K562 (cell line): Measurements from ENCODE around the gene MAP1S. TPM values are rescaled to one million over a fixed set of nuclear protein-coding genes. Genes with fewer than 3 reads are reported as not detected.
A peak's percentile ranks its signal among the peaks of the same experiment; 100 is the strongest.

Source experiments
- ATAC-seq: fragments of 200-7000 bp; cut with Tn5 transposase; 3 replicates; pipeline ENCODE4 v1.9.1; 2020; ENCODE audit warnings: moderate library complexity
- BruUV-seq: library from RNA; stranded (reverse); fragments of 400-500 nt; replicated peaks from 2 replicates; lab custom pipeline; 2021; lab: Mats Ljungman, UMichigan
- CTCF ChIA-PET: fragments of 300-600 bp; formaldehyde crosslinking; extraction: SDS; loops from one replicate; lab custom pipeline; 2021; ENCODE audit warnings: low intra/inter-chr PET ratio; lab: Yijun Ruan, JAX
- POLR2A ChIA-PET: fragments of 300-600, 350-650 bp; sonication (Branson Sonifier 250); formaldehyde crosslinking; extraction: SDS; loops from one replicate; lab custom pipeline; 2021; ENCODE audit warnings: antibody characterized with exemption, inconsistent platforms; lab: Yijun Ruan, JAX
- DNase-seq, 4 experiments: peaks; one replicate each; pipeline versions ENCODE4 v3.0.0 to v3.0.0-alpha.2; 2011 to 2018; ENCODE audit warnings: low spot score in 3 of 4, mixed read lengths in 3 of 4; ENCODE audit errors: extremely low read depth in 1 of 4
- FAIRE-seq: peaks from 2 replicates; lab custom pipeline; 2011; peaks lifted over from hg19 to GRCh38; lab: Jason Lieb, UNC
- H2AFZ ChIP-seq: 2 replicates; pipeline ENCODE4 v1.6.0; 2011; ENCODE audit warnings: low read depth, low read length, control low read depth, inconsistent platforms
- H3K27ac ChIP-seq: fragments of 200-600 bp; 3 replicates; pipeline ENCODE4 v1.8.0; 2011; ENCODE audit warnings: low read depth, mild to moderate bottlenecking, control low read depth, inconsistent platforms, low read length, moderate library complexity, mixed read lengths; ENCODE audit errors: extremely low read depth
- H3K27me3 ChIP-seq, 2 experiments: fragments of 300-600 bp in 1 of 2; 2 replicates in 1 of 2; 3 replicates in 1 of 2; pipeline versions ENCODE4 v1.6.0 to v1.8.0; 2011; ENCODE audit warnings: inconsistent platforms in 2 of 2, low read length in 2 of 2, mild to moderate bottlenecking in 1 of 2, mixed read lengths in 1 of 2, moderate library complexity in 1 of 2; ENCODE audit not compliant: control insufficient read depth in 2 of 2, insufficient read depth in 2 of 2
- H3K36me3 ChIP-seq: fragments of 300-600 bp; 3 replicates; pipeline ENCODE4 v1.8.0; 2011; ENCODE audit warnings: mild to moderate bottlenecking, low read length, inconsistent platforms; ENCODE audit not compliant: control insufficient read depth, insufficient read depth
- H3K4me1 ChIP-seq, 2 experiments: fragments of 200-600 bp in 1 of 2; replicated peaks in 1 of 2; 2 replicates in 1 of 2; 3 replicates in 1 of 2; pipeline versions ENCODE4 v1.5.1 to v1.8.0; 2011; ENCODE audit warnings: inconsistent platforms in 2 of 2, low read length in 2 of 2, mild to moderate bottlenecking in 1 of 2, mixed read lengths in 1 of 2, moderate library complexity in 1 of 2; ENCODE audit not compliant: control insufficient read depth in 2 of 2, insufficient read depth in 2 of 2
- H3K4me2 ChIP-seq: 2 replicates; pipeline ENCODE4 v1.6.1; 2011; ENCODE audit warnings: low read length, control low read depth, inconsistent platforms, mixed read lengths; ENCODE audit not compliant: insufficient read depth
- H3K4me3 ChIP-seq: fragments of 200-600 bp; sonication (generic), shearing (Covaris generic); 2 replicates; pipeline ENCODE4 v1.5.1; 2016; ENCODE audit warnings: control low read depth, inconsistent platforms
- H3K79me2 ChIP-seq: fragments of 200-600 bp; 3 replicates; pipeline ENCODE4 v1.8.0; 2011; ENCODE audit warnings: low read length, inconsistent platforms; ENCODE audit not compliant: control insufficient read depth, insufficient read depth
- H3K9ac ChIP-seq, 2 experiments: 2 replicates each; pipeline versions ENCODE4 v1.6.0 to v1.6.1; 2011; ENCODE audit warnings: low read depth in 2 of 2, low read length in 2 of 2, control low read depth in 1 of 2, inconsistent platforms in 1 of 2, mild to moderate bottlenecking in 1 of 2, mixed read lengths in 1 of 2; ENCODE audit not compliant: insufficient read depth in 1 of 2
- H3K9me1 ChIP-seq: one replicate; pipeline ENCODE4 v1.6.0; 2011; ENCODE audit warnings: inconsistent platforms, mild to moderate bottlenecking, low read length, moderate library complexity; ENCODE audit not compliant: control insufficient read depth, insufficient read depth
- H3K9me3 ChIP-seq: replicated peaks from 2 replicates; pipeline ENCODE4 v1.5.1; 2011; ENCODE audit warnings: low read depth, low read length, inconsistent platforms; ENCODE audit not compliant: control insufficient read depth, insufficient read depth
- H4K20me1 ChIP-seq: replicated peaks from 2 replicates; pipeline ENCODE4 v1.6.1; 2011; ENCODE audit warnings: low read length, inconsistent platforms, mixed read lengths; ENCODE audit not compliant: control insufficient read depth, insufficient read depth
- ATF6 ChIP-seq: sonication (generic); formaldehyde crosslinking; IDR thresholded peaks from 2 replicates; pipeline ENCODE4 v1.4.0; 2020; ENCODE audit warnings: mild to moderate bottlenecking, missing genetic modification reagents
- KDM5B ChIP-seq: fragments of 200-600 bp; sonication (generic); IDR thresholded peaks from 2 replicates; pipeline ENCODE4 v1.6.1; 2012; ENCODE audit warnings: low read depth, mild to moderate bottlenecking, moderate library complexity, low read length, control low read depth, inconsistent platforms; ENCODE audit not compliant: insufficient replicate concordance
- ZNF121 ChIP-seq: sonication (generic); formaldehyde crosslinking; conservative IDR thresholded peaks from 2 replicates; pipeline ENCODE4 v1.8.0; 2022; ENCODE audit warnings: missing genetic modification reagents
- WGBS: fragments of 100-300 bp; shearing (Covaris generic); methylation state at CpG from one replicate; pipeline ENCODE4 v1.1.6; 2016; ENCODE audit warnings: low coverage, mixed read lengths; ENCODE audit not compliant: insufficient coverage; ENCODE audit errors: missing lambda C conversion rate; 5-methylcytosine and 5-hydroxymethylcytosine counted together
- in situ Hi-C: fragments of 300-500 bp; cut with MboI; formaldehyde crosslinking; loops from 4 replicates; pipeline ENCODE4 v1.15.0; 2018; ENCODE audit warnings: inconsistent platforms, mixed read lengths
- intact Hi-C: fragments of 100-400 bp; cut with micrococcal nuclease; formaldehyde crosslinking; loops from 2 replicates; pipeline ENCODE4 v1.14.2; 2022
- polyA plus RNA-seq, 8 experiments: library from polyadenylated mRNA; depleted of rRNA in 4 of 8; stranded (reverse) in 5 of 8; unstranded in 3 of 8; fragments of >200 nt; fragmentation: Nextera tagmentation in 2 of 8; fragmentation: Illumina TruSeq in 1 of 8; extraction: Ambion mirVana in 2 of 8; extraction: Trizol in 1 of 8; gene quantifications; 2 replicates each; pipeline versions ENCODE4 v1.2.1 to v1.2.3, GENCODE V29; 2011 to 2014; ENCODE audit warnings: inconsistent platforms in 1 of 8, missing spikeins in 1 of 8
- total RNA-seq, 7 experiments: library from RNA; depleted of rRNA in 6 of 7; stranded (reverse); fragments of >200 nt in 6 of 7; fragmentation: Illumina TruSeq in 2 of 7; extraction: Trizol in 2 of 7; gene quantifications; 2 replicates each; pipeline versions ENCODE4 v1.2.1 to v1.2.3, GENCODE V29; 2011 to 2021; ENCODE audit warnings: low replicate concordance in 1 of 7

Gene MAP1S
- total and polyA plus RNA-seq, 9 of the 15 experiments (the other 6 are each of a cell fraction or from before 2014, with no cell fraction given) = 2.0 to 81.0 (median 9.5) TPM

- Histone ChIP-seq H3K9me1 (no peaks in the 10 kb centered on the region), H3K79me2 (no peaks in the 10 kb centered on the region), H3K27me3 (no peaks in the 10 kb centered on the region; a peak in 2 of 5 replicates), H3K4me1 (peaks cover 8 to 15% of the 10 kb centered on the region in 2 experiments; a peak in 4 of 5 replicates), H3K9ac (no peak overlapping the region), H3K9me3 (no peaks in the 10 kb centered on the region), H3K4me2 (no peak overlapping the region), H3K36me3 (no peaks in the 10 kb centered on the region), H3K4me3 (no peak overlapping the region), H2AFZ (no peak overlapping the region), H3K27ac (no peak overlapping the region), H4K20me1 (peaks cover 5% of the 10 kb centered on the region)
- ATAC-seq (no peak), DNase-seq (no peak), FAIRE-seq (no peak)
- intact Hi-C loops = loop anchor here (10.0 kb wide), 1 partner anchor 224 kb away; no protein-coding TSS in a partner anchor
- in situ Hi-C loops = no loop called here
- no TSS peak for BruUV-seq
- ChIA-PET POLR2A (interaction anchor here (0.7 to 1.4 kb wide), 3 partner anchors 9 to 180 kb away, joined by 3 read pairs; no protein-coding TSS in a partner anchor), CTCF (no interaction called here)
- no peak for TF ChIP-seq ATF6 (CRISPR knock-in tag)
- peak; percentile 30; the same call in 1 of the 2 replicates for TF ChIP-seq ZNF121
- TF ChIP-seq KDM5B = no peak
- 10% methylated on average over 4 of the region's 4 CpGs for WGBS
Measured at GRCh38 chr19:17678836-17679235, 40.4 kb upstream of the MAP1S start.
